Activated T-cell treated with anti-CD3 and anti-CD28 coated beads, Interleukin-2, amount 50 U/mL, for 4 hours (primary cell): ENCODE results near the gene ARHGAP42. TPM values are rescaled to one million over a fixed set of nuclear protein-coding genes. Genes with fewer than 3 reads are reported as not detected.

Experiments
- ATAC-seq, 2 donors: fragments of 200-7000 bp; cut with Tn5 transposase; one replicate each; pipeline ENCODE4 v1.10.0; 2021
- DNase-seq: peaks from one replicate; pipeline ENCODE4 v3.0.0-alpha.2; 2020
- H3K27me3 Mint-ChIP-seq: one replicate; pipeline ENCODE4 v1.8.0; 2021; ENCODE audit warnings: low read depth, mixed read lengths
- H3K36me3 Mint-ChIP-seq: one replicate; pipeline ENCODE4 v1.8.0; 2022; ENCODE audit warnings: mixed read lengths; ENCODE audit not compliant: insufficient read depth
- H3K4me1 Mint-ChIP-seq: one replicate; pipeline ENCODE4 v1.8.0; 2021; ENCODE audit warnings: low read depth, mixed read lengths
- H3K4me3 Mint-ChIP-seq: one replicate; pipeline ENCODE4 v1.8.0; 2021; ENCODE audit warnings: mild to moderate bottlenecking, moderate library complexity, mixed read lengths
- H3K9me3 Mint-ChIP-seq: one replicate; pipeline ENCODE4 v1.8.0; 2021; ENCODE audit warnings: mixed read lengths
- total RNA-seq, 3 donors: library from RNA; stranded (reverse); gene quantifications; one replicate each; pipeline ENCODE4 v1.2.1, GENCODE V29; 2021

The ARHGAP42 gene
- total RNA-seq, 3 donors from 2014 or later = 0.11 to 0.35 (median 0.28) TPM

DNA sequence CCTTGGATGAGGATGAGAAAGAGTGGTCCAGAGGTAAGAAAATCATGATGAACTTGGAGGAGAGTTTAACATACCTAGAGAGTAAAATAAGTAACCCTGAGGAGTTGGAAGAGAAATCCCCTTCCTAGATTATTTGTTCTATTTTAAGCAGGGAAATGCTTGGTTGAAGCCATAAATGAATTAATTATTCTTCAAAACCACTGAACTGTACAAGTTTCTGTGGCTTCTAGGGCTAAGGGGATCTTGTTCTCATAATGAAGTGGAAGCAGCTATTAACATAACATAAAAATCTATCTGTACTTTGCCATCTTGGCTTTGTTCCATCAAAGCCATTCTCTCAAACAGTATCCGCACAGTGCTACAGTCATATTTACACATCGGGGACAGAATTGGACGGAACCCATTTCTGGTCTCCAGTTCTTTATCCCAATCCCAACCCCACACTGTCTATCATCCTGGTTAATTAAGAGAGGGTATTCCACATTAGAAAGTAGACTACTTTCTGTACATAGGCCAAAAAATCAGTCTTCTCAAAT, 14.5 kb upstream of the ARHGAP42 start:
- Mint-ChIP-seq H3K9me3 (peaks cover 10% of the 10 kb centered on the region), H3K4me3 (no peak overlapping the region)

DNA sequence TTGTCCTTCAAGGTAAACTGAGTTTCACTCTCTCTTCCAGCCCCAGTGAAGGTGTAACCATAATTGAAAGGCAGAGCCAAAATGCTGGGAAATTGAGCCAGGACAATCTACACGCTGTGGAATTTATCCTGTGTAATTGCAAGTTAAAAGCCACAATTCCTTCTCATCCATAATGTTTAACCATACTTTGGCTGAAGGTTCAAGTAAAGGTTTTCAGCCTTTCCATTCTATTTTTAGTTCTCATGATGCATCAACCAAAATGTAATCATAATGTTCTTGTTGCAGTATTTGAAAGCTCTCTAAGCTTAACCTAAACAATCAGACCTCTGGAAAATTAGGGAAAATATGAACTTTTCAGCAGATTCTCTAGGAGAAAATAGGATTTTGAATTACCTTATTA, 14.0 kb upstream of the ARHGAP42 start:
- DNase-seq (no peak), ATAC-seq (no peak)
- H3K4me1 Mint-ChIP-seq = no peaks in the 10 kb centered on the region
- H3K27me3 Mint-ChIP-seq = no peaks in the 10 kb centered on the region
- H3K36me3 Mint-ChIP-seq = no peaks in the 10 kb centered on the region
- peaks cover 10% of the 10 kb centered on the region for H3K9me3 Mint-ChIP-seq
- H3K4me3 Mint-ChIP-seq = no peak overlapping the region

More for the DNA sequence above, 14.5 kb upstream of the ARHGAP42 start:
- Mint-ChIP-seq H3K27me3 (no peaks in the 10 kb centered on the region), H3K36me3 (no peaks in the 10 kb centered on the region), H3K4me1 (no peaks in the 10 kb centered on the region)
- ATAC-seq (no peak), DNase-seq (no peak)

DNA sequence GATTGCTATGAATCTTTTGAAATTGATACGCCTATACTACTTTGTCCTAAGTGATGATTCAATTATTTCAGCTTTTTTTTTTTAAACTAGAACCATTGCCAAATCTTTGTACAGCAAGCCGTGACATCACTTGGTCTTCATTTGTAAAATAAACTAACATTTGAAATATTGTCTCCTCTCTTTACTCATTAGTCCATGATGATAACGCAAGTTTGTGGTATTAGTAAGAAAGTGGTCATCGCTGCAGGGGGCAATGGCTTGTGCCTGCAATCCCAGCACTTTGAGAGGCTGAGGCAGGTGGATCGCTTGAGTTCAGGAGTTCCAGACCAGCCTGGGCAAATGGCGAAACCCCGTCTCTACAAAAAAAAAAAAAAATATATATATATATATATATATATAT, 12.9 kb upstream of the ARHGAP42 start:
- ATAC-seq = no peak
- no peak for DNase-seq
- peaks cover 7% of the 10 kb centered on the region for H3K9me3 Mint-ChIP-seq
- H3K4me1 Mint-ChIP-seq = no peaks in the 10 kb centered on the region
- no peaks in the 10 kb centered on the region for H3K36me3 Mint-ChIP-seq
- H3K27me3 Mint-ChIP-seq = no peaks in the 10 kb centered on the region
- H3K4me3 Mint-ChIP-seq = no peak overlapping the region

DNA sequence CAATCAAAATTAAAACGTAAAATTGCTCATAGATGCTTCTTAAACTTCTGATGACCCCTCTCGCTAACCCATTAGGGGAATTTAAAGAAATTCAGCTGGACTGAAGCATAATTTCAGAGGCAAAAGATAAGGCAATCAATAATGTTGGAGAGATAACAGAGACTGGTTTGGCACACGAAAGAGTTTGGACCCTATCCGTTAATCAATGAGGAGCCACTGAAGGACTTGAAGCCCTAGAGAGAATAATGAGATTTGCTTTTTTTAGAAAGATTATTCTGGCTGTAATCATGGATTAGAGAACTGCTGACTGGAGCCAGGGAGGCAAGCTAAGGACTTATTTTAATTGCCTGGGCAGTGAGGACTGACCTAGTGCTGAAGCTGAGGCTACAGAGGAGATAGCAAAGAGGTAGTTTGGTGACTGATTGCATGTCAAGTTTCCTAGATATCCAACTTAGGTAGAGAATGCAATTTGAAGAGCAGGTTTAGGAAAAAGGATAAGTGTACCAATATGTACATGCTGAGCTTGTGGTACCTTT, 11.9 kb upstream of the ARHGAP42 start:
- Mint-ChIP-seq H3K27me3 (no peaks in the 10 kb centered on the region), H3K4me1 (no peaks in the 10 kb centered on the region), H3K36me3 (no peaks in the 10 kb centered on the region), H3K9me3 (peaks cover 7% of the 10 kb centered on the region), H3K4me3 (no peak overlapping the region)
- ATAC-seq (no peak), DNase-seq (no peak)

DNA sequence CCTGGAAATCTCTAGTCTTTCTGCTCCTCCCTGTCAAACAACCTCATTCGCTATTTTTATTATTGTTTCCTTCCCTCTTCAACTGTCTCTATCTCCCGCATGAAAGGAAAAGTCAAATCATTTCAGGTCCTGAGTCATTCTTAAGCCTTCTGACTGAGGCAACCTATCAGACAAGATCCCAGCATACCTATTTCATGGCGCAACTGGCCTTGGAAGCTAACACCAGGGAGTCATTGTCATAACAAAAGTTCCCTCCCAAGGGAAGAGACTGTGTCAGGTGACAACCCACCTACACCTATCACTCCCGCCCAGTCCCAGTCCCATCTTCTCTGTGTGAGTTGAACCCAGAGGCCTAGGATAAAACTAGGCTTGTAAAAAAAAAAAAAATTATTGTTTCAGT, 10.2 kb upstream of the ARHGAP42 start:
- DNase-seq (no peak), ATAC-seq (no peak)
- H3K27me3 Mint-ChIP-seq = no peaks in the 10 kb centered on the region
- H3K9me3 Mint-ChIP-seq = peaks cover 7% of the 10 kb centered on the region
- no peak overlapping the region for H3K4me3 Mint-ChIP-seq
- no peaks in the 10 kb centered on the region for H3K36me3 Mint-ChIP-seq
- H3K4me1 Mint-ChIP-seq = no peaks in the 10 kb centered on the region

DNA sequence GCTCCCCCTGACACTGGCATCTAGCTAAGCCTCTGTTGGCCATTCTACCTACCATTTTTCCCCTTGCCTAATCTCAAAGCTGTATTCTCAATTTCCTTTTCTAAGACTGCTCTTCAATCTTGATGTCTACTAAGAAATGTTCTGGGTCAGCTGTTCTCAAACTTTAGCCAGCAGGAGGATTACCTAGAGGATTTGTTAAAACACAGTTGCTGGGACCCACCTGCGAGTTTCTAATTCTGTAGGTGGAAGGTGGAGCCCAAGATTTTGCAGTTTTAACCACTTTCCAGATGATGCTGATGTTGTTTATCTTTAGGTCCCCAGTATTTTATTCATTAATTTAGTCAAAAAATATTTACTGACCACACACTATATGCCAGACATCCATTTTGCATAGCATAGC, 9.3 kb upstream of the ARHGAP42 start:
- H3K27me3 Mint-ChIP-seq = no peaks in the 10 kb centered on the region
- H3K4me3 Mint-ChIP-seq = no peak overlapping the region
- no peaks in the 10 kb centered on the region for H3K4me1 Mint-ChIP-seq
- no peak for ATAC-seq
- DNase-seq = no peak
- no peaks in the 10 kb centered on the region for H3K36me3 Mint-ChIP-seq
- H3K9me3 Mint-ChIP-seq = peaks cover 7% of the 10 kb centered on the region

DNA sequence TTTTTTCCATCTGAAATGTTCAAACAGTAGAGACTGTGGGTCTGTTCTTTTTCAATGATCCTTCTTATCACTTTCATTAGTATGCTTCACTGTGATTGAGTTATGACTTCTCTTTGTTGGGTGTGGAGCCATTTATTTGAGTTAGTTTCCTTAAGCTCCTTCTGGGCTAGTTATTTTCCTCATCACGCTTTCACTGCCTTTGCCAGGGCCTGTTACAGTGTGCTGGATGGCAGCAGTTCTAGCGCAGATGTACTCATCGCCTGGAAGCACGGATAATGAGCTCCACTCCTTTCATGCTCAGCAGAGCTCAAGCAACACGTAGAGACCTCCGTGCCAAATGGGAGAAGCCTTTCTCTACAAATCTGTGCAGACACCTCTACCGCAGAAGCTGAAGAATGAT, 7.0 kb upstream of the ARHGAP42 start:
- Mint-ChIP-seq H3K36me3 (no peaks in the 10 kb centered on the region), H3K9me3 (peaks cover 4% of the 10 kb centered on the region), H3K27me3 (no peaks in the 10 kb centered on the region), H3K4me1 (no peaks in the 10 kb centered on the region), H3K4me3 (no peak overlapping the region)
- ATAC-seq (no peak), DNase-seq (no peak)

DNA sequence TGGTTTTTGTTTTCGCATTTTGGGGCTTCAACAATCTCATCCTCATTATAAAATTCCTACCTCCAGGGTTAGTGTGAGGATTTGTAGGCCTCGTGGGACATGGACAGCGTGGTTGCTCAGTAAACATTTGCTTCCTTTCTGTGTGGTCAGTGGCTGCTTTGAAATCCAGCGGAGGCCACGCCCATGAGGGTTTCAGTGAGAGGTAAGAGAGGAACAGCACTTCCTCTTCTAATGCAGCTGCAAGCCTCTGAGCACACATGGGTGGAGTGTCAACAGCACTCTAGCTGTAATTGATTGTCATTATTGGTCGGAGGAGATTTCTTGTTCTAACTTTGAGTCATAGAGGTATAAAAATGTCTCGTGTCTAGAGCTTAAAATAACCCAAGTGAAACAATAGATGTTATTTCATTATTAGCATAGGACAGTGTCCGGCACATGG, 6.0 kb upstream of the ARHGAP42 start:
- Mint-ChIP-seq H3K4me1 (no peaks in the 10 kb centered on the region), H3K4me3 (no peak overlapping the region), H3K27me3 (peaks cover 2% of the 10 kb centered on the region), H3K9me3 (no peaks in the 10 kb centered on the region), H3K36me3 (no peaks in the 10 kb centered on the region)
- ATAC-seq = no peak
- no peak for DNase-seq

DNA sequence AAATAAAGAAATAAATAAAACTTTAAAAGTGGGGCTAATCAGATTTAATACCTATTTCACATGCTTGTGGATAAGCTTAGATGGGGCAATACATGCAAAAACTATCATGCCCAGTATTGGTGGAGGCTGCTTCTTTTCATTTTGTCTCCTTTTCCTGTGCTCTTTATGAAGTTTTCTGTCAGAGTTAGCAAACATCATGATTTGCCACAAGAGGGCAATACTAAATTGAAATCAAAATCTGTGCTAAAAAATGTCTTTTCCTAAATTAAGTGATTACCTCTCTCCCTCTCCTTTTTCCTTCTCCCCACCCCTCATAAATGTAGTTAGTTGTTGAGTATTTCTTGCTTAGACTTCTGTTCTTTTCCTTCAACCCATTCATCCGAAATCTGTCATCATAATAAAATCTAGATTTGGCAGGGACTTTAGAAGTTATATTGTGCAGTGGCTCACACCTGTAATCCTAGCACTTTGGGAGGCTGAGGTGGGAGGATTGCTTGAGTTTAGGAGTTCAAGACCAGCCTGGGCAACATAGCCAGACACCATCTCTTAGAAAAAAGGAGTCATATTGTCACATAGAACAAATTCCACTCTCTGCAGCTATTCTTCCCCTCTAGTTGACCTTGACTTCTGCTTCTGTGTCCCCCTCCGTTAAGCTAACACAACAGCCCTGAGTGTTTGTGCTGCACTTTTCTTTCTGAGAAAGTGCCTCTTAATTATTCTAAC, 4.7 kb upstream of the ARHGAP42 start:
- no peak for ATAC-seq
- Mint-ChIP-seq H3K4me3 (no peak overlapping the region), H3K36me3 (no peaks in the 10 kb centered on the region), H3K9me3 (no peaks in the 10 kb centered on the region), H3K4me1 (peaks cover 4% of the 10 kb centered on the region), H3K27me3 (peaks cover 9% of the 10 kb centered on the region)
- no peak for DNase-seq

DNA sequence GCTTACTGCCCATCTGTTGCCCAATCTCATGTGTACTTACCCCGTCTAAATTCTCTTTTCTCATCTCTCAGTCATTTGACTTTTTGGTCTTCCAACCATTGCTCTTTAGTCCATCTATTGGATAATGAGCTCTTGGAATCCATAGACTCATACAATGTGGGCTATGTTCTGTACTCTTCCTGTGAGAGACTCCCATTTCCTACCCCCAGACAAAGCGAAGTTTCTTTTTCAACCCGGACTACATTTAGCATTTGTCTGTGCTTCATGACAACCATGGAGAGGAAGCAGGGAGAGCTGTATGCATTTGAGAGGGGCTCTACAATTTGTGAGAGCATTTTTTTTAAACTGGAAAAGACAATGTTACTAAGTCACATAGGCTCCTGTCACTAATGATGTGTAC, 4.0 kb upstream of the ARHGAP42 start:
- Mint-ChIP-seq H3K36me3 (no peaks in the 10 kb centered on the region), H3K4me3 (no peak overlapping the region), H3K4me1 (peaks cover 8% of the 10 kb centered on the region), H3K27me3 (peaks cover 14% of the 10 kb centered on the region), H3K9me3 (no peaks in the 10 kb centered on the region)
- ATAC-seq = no peak
- DNase-seq = no peak

DNA sequence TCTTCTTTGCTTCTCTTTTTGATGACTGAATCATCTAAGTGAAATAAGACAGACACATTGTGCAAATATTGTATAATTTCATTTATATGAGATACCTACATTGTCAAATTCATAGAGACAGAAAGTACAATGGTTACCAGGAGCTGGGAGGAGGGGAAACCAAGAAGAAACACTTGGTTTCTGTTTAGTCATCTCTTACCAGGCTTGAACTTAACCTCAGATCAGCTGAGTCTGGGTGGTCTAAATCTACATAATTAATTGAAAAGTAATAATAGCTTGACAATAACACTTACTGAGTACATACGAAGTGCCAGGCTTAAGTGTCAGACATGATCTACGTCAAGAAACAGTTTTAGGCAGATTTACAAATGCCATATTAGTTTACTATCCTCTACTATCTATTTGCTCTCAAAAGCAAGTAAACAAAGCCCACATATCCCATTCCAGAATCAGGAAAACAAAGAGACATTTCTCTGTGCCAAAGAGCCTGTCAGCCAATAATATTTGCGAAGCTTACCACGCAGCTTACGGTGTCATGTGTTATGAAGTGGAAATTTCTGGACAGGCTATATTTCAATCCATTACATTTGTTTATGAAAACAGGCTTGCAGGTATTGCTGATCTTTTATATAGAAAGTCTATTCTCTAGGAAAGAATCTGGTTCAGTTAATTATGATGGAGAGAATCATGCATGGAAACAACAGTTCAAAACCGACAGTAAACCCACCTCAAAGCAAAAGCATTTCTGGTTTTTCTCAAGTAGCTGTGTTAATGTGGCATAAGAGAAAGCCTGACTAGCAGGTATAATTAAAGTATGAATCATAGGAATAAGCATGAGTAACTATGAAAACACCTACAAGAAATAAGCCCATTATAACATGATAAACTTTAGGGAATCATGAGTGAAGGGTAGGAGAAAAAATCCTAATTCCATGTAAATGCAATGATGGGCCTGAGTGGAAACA, 2.7 kb upstream of the ARHGAP42 start:
- H3K27me3 Mint-ChIP-seq = peaks cover 20% of the 10 kb centered on the region
- DNase-seq = no peak
- H3K36me3 Mint-ChIP-seq = no peaks in the 10 kb centered on the region
- H3K9me3 Mint-ChIP-seq = no peaks in the 10 kb centered on the region
- peak in 1 of 2 donors; percentile 25 for ATAC-seq
- H3K4me3 Mint-ChIP-seq = no peak overlapping the region
- peaks cover 10% of the 10 kb centered on the region for H3K4me1 Mint-ChIP-seq

DNA sequence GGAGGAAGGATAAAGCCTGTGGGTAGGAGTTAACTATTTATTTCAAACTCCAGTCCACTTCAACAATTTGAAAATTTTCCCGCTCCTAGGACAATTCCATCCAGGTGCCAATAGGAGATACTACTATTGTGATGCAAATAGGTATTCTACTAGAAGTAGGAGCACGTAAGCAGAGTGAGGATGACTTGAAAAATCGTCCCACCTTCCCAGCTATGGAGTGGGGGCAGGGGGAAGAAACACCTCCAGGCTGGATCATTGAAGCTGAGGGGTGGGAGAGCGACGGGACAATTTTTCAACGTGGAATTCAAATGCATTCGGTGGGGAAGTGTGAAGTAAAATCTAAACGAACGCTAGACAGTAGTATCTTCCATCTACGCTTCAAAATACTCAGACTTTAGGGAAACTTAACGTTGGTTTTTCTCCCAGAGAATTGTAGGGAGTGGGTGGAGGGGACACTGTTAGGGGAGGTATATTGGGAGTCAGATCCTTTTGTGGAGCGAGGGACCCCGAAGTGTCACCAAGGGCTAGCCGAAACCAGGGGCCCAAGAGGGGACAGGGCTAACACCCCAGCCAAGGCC, 523 bp upstream of the ARHGAP42 start:
- Mint-ChIP-seq H3K9me3 (no peaks in the 10 kb centered on the region), H3K36me3 (no peaks in the 10 kb centered on the region), H3K27me3 (peaks cover 20% of the 10 kb centered on the region), H3K4me3 (peak overlapping the region; percentile 69), H3K4me1 (peaks cover 10% of the 10 kb centered on the region)
- ATAC-seq (no peak), DNase-seq (no peak)

DNA sequence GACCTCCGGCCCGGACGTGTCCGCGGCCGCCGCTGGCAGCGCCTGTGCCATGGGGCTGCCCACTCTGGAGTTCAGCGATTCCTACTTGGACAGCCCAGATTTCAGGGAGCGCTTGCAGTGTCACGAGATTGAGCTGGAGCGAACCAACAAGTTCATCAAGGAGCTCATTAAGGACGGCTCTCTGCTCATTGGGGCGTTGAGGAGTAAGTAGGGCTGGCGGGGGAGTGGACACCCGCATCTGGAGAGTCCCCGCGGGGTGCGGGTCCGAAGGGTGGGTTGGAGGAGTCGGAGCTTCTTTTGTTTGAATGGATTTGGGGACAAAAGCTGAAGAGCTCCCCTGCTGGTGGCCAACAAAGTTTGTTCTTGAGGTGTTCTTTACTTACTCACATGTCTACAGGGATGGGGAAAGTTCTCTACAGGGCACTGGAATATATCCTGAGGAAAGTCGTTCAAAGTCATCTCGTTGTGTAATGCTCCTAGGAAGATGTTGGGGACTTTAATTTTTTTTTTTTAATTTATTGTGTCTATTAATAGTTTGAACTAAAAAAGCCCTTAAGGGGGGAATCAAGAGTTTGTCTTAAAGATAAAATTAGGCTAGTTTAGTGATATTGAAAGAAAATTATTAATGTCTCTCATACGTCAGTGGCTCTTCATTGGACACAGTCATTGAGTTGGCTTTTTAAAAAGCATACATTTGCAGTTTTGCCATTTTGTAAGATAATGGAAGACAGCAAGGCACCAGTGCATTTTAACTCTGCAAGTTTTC, 725 bp downstream of the ARHGAP42 start:
- peaks cover 10% of the 10 kb centered on the region for H3K4me1 Mint-ChIP-seq
- peaks cover 20% of the 10 kb centered on the region for H3K27me3 Mint-ChIP-seq
- ATAC-seq = peak; percentile 32 to 34
- DNase-seq = no peak
- no peaks in the 10 kb centered on the region for H3K36me3 Mint-ChIP-seq
- H3K4me3 Mint-ChIP-seq = peak overlapping the region; percentile 74
- no peaks in the 10 kb centered on the region for H3K9me3 Mint-ChIP-seq
